Raji (cell line): ENCODE data around the gene PACS2.
A peak's percentile ranks its signal among the peaks of the same experiment; 100 is the strongest.

Source experiments
- POLR2A ChIP-seq: IDR thresholded peaks from 2 replicates; pipeline ENCODE4 v1.6.1; 2011; ENCODE audit warnings: low read depth, low read length, control low read depth; ENCODE audit not compliant: insufficient read depth

The PACS2 gene

GRCh38 chr14:105283028-105283427, 31.5 kb upstream of the PACS2 start:
- no peak for TF ChIP-seq POLR2A

- no peak for TF ChIP-seq POLR2A
These were observed 30.6 kb upstream of the PACS2 start for GRCh38 chr14:105283899-105284298.

- TF ChIP-seq POLR2A, result no peak
These were observed 29.4 kb upstream of the PACS2 start for GRCh38 chr14:105285174-105285573.

- no peak for TF ChIP-seq POLR2A
These were observed 27.8 kb upstream of the PACS2 start for GRCh38 chr14:105286759-105287144.

GRCh38 chr14:105287249-105288102, 27.1 kb upstream of the PACS2 start:
- no peak for TF ChIP-seq POLR2A

- no peak for TF ChIP-seq POLR2A
These were observed 23.8 kb upstream of the PACS2 start for GRCh38 chr14:105290621-105291346.

GRCh38 chr14:105292826-105293711, 21.5 kb upstream of the PACS2 start:
- TF ChIP-seq POLR2A, result no peak

- no peak for TF ChIP-seq POLR2A
These were observed 20.4 kb upstream of the PACS2 start for GRCh38 chr14:105294142-105294597.

GRCh38 chr14:105299654-105300541, 14.7 kb upstream of the PACS2 start:
- no peak for TF ChIP-seq POLR2A

GRCh38 chr14:105300542-105301102, 13.9 kb upstream of the PACS2 start, which contains the start of gene BRF1:
TSS of gene BRF1 (minus strand) at chr14:105301001. CDS start at chr14:105300629, 372 bp downstream.
- no peak for TF ChIP-seq POLR2A

- TF ChIP-seq POLR2A, result peak; percentile 68
These were observed 13.2 kb upstream of the PACS2 start for GRCh38 chr14:105301103-105301914.

GRCh38 chr14:105303949-105304348, 10.6 kb upstream of the PACS2 start:
- TF ChIP-seq POLR2A, result no peak

GRCh38 chr14:105304565-105304964, 10.0 kb upstream of the PACS2 start:
- no peak for TF ChIP-seq POLR2A

GRCh38 chr14:105305345-105305744, 9.2 kb upstream of the PACS2 start:
- no peak for TF ChIP-seq POLR2A
